ENCODE measurements around the gene LYPD5.

GRCh38 chr19:43782311-43782660 lies 20.0 kb downstream of the LYPD5 start:
- TF ChIP-seq CTCF (IDR thresholded peaks at IDR 0.05 in 4 of 5, conservative IDR thresholded peaks at IDR 0.05 in 1 of 5) = no peak
- TF ChIP-seq POLR2A (IDR thresholded peaks at IDR 0.05) = no peak
